Endothelial cell of umbilical vein (primary cell): ENCODE measurements around the gene PDCD2.

Experiments
- CTCF ChIP-seq, 2 donors: IDR thresholded peaks; 1 replicate in 1 of 2; 2 replicates in 1 of 2; pipeline ENCODE4 v1.5.1; 2011; ENCODE audit warnings: low read length in 2 of 2, mild to moderate bottlenecking in 2 of 2, moderate library complexity in 2 of 2, control low read depth in 1 of 2, inconsistent platforms in 1 of 2, low read depth in 1 of 2; ENCODE audit not compliant: insufficient read depth in 1 of 2; ENCODE audit errors: extremely low read depth in 1 of 2
- EZH2 ChIP-seq: IDR thresholded peaks from 2 replicates; pipeline ENCODE4 v1.6.1; 2012; ENCODE audit warnings: borderline replicate concordance, low read depth, mild to moderate bottlenecking, moderate library complexity, low read length, inconsistent platforms; ENCODE audit not compliant: severe bottlenecking
- JUN ChIP-seq: IDR thresholded peaks from 2 replicates; pipeline ENCODE4 v1.6.1; 2011; ENCODE audit warnings: borderline replicate concordance, low read depth; ENCODE audit not compliant: insufficient read length, insufficient read depth
- MYC ChIP-seq: IDR thresholded peaks from one replicate; pipeline ENCODE4 v1.6.1; 2011; ENCODE audit warnings: mild to moderate bottlenecking, low read depth, low read length
- POLR2A ChIP-seq: IDR thresholded peaks from 2 replicates; pipeline ENCODE4 v1.6.1; 2012; ENCODE audit warnings: low read depth, mild to moderate bottlenecking, control low read depth, low read length

- TF ChIP-seq CTCF (IDR thresholded peaks at IDR 0.05; ENCODE audit: extremely low read depth in 1 of 2, insufficient read depth in 1 of 2, low read depth in 1 of 2, low read length in 2 of 2) (no peak), POLR2A (peak; percentile 95), JUN (no peak), MYC (no peak), EZH2 (no peak)
Observed at GRCh38 chr6:170552765-170553533, 31.5 kb downstream of the PDCD2 start, which contains the start of gene PSMB1.
